Epithelial cell of proximal tubule (primary cell): ENCODE data around the gene SMNDC1. TPM values are rescaled to one million over a fixed set of nuclear protein-coding genes. Genes with fewer than 3 reads are reported as not detected.

ENCODE experiments used
- DNase-seq: peaks from one replicate; pipeline ENCODE4 v3.0.0-alpha.2; 2011; ENCODE audit warnings: low read depth
- H3K4me3 ChIP-seq: 2 replicates; pipeline ENCODE4 v1.5.1; 2011; ENCODE audit warnings: low read depth, mild to moderate bottlenecking, low read length
- CTCF ChIP-seq: conservative IDR thresholded peaks from 2 replicates; pipeline ENCODE4 v1.5.1; 2012; ENCODE audit warnings: low read depth, mild to moderate bottlenecking, low read length
- total RNA-seq: library from RNA; depleted of rRNA; stranded (reverse); fragments of >200 nt; gene quantifications from 2 replicates; pipeline ENCODE4 v1.2.3, GENCODE V29; 2015

Gene SMNDC1
- total RNA-seq, 1 donor from 2014 or later: 5.9 TPM

GRCh38 chr10:110242511-110242910 is 62.2 kb downstream of the SMNDC1 start:
- no peak for TF ChIP-seq CTCF
- no peak for DNase-seq
- no peak overlapping the region for H3K4me3 ChIP-seq

- DNase-seq: no peak
- TF ChIP-seq CTCF: no peak
- H3K4me3 ChIP-seq: no peak overlapping the region
Measured at GRCh38 chr10:110241841-110242240, 62.9 kb downstream of the SMNDC1 start.

GRCh38 chr10:110241407-110241806 is 63.3 kb downstream of the SMNDC1 start:
- no peak for DNase-seq
- no peak for TF ChIP-seq CTCF
- H3K4me3 ChIP-seq: no peak overlapping the region

Other genes with a start within 250 kb of the SMNDC1 start
- gene MXI1, start 97.3 kb downstream of the SMNDC1 start, total RNA-seq: 5.4 and 12.6 TPM in 2 replicates
- 57.6 and 76.2 TPM in 2 replicates for gene DUSP5, start 193.0 kb upstream of the SMNDC1 start, total RNA-seq